Germinal center (tissue), 1 donor: ENCODE measurements around the gene PIGR.

ENCODE experiments used
- DNase-seq: peaks from one replicate; pipeline ENCODE4 v3.0.0; 2012; ENCODE audit warnings: mixed read lengths, low spot score

Gene PIGR, protein sequence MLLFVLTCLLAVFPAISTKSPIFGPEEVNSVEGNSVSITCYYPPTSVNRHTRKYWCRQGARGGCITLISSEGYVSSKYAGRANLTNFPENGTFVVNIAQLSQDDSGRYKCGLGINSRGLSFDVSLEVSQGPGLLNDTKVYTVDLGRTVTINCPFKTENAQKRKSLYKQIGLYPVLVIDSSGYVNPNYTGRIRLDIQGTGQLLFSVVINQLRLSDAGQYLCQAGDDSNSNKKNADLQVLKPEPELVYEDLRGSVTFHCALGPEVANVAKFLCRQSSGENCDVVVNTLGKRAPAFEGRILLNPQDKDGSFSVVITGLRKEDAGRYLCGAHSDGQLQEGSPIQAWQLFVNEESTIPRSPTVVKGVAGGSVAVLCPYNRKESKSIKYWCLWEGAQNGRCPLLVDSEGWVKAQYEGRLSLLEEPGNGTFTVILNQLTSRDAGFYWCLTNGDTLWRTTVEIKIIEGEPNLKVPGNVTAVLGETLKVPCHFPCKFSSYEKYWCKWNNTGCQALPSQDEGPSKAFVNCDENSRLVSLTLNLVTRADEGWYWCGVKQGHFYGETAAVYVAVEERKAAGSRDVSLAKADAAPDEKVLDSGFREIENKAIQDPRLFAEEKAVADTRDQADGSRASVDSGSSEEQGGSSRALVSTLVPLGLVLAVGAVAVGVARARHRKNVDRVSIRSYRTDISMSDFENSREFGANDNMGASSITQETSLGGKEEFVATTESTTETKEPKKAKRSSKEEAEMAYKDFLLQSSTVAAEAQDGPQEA

DNA sequence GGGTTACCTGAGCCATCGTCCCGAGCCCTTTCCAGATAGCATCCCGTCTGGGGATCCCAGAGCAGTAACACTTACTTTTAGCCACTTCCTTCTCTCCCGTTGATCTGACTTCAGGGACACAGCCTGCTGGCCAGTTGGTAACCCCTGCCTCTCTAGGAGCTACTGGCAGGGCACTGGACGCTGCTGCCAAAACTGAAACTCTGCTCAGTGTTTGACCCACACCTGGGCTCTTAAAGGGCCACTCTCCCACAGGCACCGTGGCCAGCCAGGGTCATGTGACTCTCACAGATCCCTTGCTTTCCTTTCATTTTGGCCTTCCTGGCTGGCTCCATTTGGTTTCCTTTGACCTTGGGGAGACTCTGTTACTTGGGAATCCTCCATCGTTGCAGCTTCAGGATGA, at the start of gene PIGR:
PIGR (minus strand) TSS at position 206 of the 400 bp plus-strand sequence. CDS start 5,935 bp downstream, outside the sequence.
- no peak for DNase-seq

DNA sequence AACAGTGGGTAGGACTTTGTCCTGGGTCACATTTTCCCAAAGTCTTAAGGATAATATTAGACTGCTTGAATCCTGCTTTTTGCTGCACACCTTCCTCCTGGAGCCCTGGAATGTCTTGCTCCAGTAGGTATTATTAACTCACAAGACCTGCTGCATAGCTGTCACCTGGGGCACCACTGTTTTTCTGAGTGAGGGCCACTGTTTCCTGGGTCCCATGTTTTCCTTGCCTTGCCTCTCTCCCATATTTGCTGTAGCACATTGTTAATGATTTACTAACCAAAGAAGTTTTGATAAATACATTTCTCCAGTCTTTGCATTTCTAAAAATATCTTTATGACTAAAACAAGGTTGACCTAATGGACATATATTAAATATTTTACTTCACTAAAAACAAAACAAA, 46.5 kb upstream of the PIGR start:
- no peak for DNase-seq

DNA sequence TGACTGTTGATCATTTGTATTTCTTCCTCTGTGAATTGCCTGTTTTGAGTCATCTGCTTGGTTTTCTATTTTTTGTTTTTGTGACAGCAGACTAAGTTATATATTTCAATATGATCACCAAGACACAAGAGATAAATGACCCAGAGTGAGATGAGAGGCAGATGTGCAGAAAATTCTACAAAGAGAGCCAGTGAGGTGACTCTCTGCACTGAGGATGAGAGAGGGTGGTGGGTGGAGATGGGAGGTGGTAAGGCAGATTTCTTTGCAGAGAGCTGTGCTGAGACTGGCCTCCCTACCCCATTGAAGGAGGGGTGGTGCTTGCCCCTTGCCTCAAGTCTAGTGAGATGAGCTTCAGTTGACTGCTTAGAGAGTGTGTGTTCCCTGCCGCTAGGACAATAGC, 41.6 kb upstream of the PIGR start:
- no peak for DNase-seq

DNA sequence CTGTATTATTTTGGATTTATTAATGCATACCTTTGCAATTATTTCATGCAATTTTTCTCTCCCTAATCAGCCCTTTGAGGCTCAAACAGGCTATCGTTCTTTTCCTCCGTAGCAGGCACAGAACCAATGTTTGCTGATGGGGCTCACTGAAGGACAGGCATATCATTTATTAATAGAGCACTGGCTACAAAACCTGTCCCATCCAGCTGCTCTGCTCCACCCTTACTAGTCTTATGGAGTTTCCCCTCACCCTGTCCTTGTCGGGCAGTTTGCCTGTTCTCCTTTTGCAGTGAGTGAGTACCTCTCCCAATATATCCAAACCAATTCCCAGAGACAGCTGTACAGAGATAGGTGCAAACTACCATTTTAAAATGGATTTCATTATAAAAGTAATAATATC, 40.6 kb upstream of the PIGR start:
- DNase-seq, result no peak

DNA sequence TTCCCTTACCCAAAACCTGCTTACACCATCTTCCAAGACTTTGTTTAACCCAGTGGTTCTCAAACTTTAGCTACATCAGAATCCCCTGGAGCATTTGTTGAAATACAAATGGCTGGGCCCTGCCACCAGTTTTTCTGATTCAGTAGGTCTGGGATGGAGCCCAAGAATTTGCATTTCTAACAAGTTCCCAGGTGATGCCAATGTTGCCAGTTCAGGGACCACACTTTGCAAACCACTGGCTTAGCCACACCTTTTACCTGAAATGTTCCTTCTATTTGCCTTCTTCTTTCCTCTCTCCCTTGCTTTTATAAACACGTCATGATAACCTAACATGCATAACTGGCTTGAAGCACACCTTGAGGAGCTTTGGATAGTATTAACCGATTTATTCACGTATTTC, 40.1 kb upstream of the PIGR start:
- no peak for DNase-seq

DNA sequence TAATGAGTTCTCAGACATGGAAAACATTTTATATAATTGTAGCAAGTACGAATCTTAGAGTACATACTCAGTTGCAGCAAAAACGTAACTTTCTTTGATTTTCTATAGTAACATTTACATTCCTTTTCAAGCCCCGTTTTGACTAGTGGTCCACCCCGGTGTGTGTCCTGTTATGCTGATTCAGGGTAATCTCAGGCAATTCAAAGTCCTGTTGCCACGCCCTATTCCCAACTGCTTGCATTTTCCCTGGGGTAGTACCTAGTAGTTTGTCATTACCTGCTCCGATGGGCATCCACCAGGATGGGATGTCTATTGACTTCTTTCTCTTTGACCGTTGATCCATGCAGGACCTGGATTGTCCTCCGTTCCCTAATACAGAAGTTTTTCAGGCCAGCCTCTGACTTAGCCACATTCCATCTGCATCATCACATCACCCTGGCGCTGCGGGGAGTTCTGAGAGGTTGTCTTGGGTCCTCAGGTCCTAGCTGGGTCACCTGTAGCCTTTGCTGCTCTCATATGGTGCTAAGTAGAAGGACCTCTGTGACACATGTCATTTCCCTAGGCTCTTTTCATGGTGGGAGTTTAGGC, 39.0 kb upstream of the PIGR start:
- DNase-seq, result no peak

DNA sequence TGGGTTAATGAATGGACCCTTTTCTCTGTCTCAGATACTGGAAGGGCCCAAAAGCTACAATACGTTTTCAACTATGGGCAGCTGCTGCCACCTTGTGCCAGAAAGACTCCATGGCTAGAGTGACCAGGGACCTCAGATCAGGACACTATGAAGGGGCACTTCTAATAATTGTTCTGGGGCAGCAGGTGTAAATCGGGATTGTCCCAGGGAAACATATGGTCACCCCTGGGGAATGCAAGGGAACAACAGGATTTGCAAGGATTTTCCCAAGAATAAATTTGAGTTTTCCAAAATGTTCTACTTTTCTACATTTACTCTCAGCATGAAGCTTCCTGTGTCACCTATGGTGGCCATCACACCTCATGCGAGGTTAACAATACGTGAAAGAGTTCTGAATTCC, 36.0 kb upstream of the PIGR start:
- DNase-seq, result peak; percentile 65

DNA sequence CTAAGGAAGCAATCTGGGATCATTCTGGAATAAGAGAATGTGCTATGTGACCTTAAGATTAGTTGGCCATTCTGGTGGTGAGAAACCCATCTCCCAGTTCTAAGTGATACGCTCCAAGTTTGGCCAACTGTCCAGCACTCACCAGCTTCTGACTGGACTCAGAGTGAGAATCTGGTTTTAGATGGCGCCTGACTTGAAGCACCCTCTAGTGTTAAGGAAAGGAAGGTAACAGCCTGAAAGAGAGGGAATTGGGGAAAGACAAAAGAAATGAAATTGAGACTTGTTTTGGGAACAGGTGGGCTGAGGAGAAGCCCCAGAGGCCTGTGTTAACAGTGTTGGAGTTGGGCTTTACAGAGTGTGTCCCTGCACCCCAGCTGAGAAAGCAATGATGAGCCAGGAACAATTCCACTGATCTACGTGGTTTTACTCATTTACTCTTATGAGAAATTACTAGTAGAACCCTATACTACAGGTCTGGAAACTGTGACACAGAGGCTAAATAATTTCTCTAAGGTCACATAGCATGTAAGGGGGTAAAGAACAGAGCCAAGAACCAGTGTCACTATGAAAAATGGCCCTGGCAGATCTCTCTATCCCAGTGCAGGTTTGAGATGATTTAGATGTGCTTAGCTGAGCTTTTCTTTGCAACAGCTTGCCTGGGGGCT, 33.2 kb upstream of the PIGR start:
- DNase-seq, result no peak

DNA sequence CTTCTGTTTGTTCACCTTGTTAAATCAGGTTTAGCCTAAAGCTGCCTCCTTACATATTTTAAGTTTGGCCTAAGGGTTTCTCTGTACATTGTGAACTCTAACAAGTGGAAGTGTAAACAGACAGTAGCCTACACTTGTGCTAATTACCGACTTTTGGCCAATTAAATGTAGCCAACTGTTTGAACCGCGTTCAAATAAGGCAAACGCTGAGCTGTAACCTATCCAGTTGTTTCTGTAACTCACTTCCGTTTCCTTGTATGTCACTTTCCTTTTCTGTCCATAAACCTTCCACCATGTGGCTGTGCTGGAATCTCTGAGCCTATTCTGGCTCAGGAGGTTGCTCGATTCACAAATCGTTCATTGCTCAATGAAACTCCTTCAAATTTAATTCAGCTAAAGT, 32.0 kb upstream of the PIGR start:
- DNase-seq, result no peak

DNA sequence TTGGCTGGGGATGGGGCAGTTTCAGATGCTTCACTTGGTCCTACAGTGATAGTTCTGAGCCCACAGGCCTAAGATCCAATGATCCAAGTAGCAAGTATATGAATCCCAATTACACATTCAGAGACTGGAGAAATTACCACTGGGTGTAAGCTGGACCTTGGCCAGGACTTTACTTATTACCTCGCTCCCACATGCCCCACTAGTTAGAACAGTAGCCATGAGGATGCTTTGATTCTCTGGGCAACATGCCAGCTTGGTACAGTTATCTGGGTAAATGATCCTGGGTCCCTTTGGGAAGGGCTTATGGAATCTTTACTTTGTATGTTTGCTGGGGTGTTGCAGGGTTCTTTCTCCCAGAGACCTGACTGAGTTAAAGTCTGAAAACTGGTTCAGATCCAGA, 29.0 kb upstream of the PIGR start:
- DNase-seq, result no peak

DNA sequence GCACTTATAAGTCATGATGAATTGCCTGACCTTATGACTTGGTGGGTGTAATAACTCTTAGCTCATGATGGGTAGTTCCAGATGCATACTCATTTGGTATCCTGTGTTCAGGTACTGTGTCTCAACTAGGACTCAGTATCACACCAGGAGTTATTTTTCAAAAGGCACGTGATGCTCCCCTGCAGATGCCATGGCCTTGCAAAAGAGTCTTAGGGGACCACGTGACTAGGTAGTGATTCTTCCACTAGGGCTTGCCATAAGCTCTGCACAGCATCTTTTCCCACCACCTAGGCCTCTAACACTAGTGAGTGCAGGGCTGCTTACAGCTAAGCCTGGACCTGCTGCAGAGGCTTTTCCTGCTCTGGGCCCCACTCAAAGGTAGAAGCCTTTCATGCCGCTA, 27.9 kb upstream of the PIGR start:
- DNase-seq, result no peak

DNA sequence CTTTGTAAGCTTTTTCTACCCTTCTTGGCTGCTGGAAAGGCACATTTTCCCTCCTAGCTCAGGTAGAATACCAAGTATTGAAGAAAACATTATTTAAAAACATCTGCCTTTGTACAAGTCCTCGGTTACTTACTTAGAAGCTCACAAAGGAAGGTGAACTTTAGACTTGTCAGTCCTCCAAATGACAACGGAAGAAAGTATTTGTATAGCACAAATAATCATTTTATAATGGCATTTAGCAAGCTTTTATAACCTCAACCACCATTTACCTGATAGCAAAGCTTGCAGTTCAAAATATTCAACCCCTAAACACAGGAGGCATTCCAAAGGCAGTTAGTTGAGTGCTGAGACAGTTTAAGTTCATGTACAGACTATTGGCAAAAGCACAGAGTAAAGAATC, 26.5 kb upstream of the PIGR start:
- no peak for DNase-seq

DNA sequence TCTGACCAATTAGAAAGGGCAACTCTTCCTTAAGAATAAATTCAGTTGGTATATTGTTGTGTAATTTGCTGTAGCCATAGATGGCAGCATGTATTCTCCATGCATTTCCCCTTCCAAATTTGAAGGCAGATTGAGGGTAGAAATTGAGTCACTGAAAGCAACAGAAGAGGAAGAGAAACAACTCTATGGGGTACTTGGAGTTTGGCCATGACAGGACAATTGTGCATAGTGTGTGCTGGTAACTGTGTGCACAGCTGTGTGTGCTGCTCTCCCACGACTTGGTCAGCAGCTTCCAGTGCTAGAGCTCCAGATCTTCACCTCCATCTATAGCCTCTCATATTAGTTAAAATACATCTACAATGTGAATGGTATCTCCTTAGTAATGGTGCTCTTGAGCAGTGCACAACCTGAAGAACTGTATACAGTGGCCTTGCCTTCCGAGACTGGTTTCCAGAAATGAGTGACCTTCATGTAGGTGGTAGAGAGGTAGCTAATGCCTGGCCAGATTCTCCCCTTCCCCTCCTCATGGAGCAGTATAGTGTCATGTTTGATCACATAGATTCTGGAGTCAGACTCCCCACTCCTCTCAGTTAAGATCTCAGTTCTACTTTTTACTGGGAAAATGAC, 24.9 kb upstream of the PIGR start:
- DNase-seq, result no peak

DNA sequence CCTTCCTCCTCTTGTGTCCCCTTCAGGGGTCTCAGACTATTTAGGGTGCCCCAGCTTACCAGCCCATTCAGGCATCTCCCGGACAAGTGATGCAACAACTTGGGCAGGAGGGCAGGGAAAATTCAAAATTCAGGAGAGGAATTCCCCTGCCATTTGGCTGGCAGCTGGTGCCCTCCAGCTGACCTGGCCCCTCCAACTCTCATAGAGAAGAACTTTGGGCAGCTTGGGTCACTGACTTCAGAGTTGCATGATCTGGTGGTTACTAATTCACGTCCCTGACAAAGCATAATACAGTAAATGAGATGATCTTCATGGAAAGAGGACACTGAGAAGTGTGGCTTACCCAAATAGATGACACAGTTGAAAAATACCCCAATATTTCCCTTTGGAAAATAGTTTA, 24.2 kb upstream of the PIGR start, which contains the start of gene FCAMR:
FCAMR (minus strand) TSS at position 15 of the 400 bp plus-strand sequence. CDS start 335 bp downstream, outside the sequence.
- no peak for DNase-seq

DNA sequence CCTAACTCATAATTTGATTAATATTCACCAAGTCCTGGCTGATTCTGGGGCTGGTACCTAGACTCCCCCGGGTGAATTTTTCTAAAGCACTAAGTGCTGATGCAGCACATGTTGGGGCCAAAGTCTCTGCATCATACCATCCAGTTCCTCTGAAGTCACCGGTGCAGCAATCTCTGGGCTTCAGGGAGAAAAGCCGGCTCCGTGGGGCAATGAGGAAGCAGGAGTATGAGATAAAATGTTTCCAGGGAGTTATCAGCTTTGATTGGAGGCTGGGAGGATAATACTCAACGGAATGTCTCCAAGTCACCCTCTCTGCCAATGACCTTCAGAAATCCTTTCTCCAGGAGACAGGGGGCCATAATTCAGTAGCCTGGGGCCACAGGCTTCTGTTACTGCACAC, 22.8 kb upstream of the PIGR start:
- no peak for DNase-seq

DNA sequence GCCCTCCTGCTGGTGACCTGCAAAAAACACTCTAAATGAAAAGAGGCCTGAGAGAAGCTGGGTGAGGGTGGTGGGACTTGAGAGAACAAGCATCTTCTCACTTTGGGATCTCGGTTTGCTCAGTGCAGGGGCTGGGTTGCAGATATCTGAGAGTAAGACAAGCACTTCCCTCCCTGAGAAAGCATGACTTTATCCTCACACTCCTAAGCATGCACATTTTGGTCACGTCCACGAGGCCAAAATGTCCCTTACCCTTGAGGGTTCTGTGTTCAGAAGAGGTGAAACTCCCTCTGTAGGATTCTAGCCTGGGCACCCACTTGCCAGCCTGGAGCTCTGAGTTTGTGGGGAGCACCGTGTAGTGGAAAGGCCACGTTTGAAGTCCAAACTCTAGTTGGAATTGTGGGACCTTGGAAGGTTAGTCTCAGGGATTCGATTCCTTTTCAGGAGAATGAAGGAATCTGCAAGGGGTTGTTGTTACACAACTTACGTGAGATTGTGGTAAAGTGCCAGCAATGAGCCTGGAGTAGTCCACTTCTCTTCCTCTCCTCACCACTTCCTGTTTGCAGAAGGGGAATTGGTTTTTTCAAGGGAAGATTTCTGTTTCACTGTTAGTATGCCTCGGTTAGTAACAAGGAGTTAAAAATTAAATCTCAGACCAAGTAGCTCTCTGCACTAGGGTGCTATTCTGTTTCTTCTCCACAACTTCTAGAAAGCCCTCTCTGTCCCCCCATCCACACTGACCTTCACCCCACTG, 21.0 kb upstream of the PIGR start:
- DNase-seq, result no peak

DNA sequence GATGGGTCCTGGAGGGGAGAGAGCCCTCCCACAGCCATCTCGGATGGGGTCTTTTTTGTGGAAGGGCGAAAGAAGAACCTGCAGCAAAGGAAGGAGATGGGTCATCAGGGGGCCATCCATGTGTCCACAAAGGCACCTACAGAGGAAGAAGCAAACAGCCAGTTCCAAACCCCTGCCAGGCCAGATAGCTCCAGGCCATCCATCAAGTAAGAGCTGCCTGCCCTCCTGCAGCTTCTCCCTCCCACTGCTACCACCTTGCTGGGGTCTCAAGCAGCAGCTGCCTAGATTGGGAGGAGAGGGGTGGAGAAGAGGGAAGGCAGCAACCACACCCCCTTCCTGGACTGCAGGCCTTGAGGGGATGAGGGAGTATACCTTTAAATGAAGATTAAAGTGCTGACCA, 19.5 kb upstream of the PIGR start:
- DNase-seq, result no peak

DNA sequence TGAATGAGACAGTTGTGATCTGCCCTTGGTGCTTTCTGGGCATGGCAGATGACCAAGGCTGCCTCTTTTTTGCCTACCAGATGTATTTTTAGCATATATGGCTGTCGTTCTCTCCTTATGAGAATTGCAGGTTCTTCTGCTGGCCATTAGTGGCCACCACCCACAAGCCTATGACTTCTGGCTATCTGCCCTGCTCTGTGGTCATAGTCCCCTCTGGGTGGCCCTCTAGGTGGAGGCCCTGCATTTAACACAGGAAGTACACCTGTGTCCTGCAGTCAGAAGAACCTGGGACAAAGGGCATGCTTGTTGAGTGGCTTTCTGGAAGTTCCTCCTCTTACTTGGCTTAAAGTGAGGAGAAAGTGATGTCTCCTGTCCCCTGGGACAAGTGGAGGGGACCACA, 17.5 kb upstream of the PIGR start:
- DNase-seq, result no peak

DNA sequence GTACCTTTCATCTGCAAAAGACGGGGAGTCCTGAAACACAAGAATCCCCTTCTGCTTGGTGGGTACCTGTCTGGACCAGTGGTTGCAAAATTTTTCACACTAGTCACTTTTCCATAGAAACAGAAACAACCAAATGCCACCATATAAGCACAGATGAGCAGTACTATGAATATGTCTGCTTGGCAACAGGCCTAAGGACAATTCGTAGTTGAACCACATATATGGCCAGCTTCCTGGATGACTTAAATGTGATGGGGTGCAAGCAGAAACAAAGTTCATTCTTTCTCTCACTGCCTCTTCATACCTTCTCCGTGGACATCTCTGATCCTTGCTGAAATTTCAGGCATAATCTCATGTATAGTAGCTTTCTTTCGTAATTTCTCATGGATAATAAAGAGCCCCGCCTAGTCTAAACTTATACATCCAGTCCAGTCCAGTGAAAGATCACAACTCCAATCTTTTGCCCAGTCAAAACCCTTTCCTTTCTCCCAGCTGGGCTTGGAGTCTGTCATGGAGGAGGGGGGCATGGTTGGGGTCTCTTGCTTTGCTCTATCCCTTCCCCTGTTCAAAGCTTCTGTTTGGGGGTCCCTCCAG, 16.9 kb upstream of the PIGR start:
- no peak for DNase-seq

DNA sequence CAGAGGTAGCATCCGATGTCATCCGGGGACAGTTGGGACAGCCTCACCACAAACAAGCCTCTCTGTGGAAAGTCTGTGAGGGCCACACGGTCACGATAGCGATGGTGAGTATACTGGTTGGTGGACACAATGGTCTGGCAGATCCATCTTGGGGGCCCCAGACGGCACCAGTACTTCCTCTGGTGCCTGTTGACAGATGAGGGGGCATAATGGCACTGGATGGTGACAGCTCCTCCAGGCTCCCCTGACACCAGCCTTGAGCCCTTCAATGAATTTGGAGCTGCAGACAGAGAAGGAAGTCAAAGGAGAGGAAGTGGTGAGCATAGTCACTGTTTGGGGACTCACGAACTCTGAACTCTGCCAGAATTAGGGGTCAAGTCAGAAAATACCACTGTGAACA, 16.0 kb upstream of the PIGR start:
- no peak for DNase-seq

DNA sequence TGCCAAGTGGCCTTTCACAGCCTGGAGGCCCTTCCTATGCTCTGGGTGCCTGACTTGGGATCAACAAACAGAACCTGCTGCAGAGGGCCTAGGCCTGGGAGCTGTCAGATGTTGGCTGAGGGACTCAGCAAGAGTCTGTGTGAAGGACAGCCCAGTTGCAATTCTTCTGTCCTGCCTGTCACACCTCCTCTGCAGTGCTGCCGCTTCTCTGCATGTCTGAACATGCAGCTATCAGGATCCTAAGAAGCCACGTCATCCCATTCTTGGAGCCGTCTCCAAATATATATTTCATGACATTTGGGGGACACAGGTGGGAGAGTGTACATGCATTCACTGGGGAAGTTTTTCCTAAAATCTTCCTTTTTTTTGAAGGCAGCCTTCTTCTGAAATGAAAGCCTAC, 15.4 kb upstream of the PIGR start:
- DNase-seq, result no peak
